Dermis blood vessel endothelial cell (primary cell): Measurements from ENCODE around the gene RHOT2. TPM values are rescaled to one million over a fixed set of nuclear protein-coding genes. Genes with fewer than 3 reads are reported as not detected.

Experiments used
- DNase-seq: peaks from one replicate; pipeline ENCODE4 v3.0.0; 2010
- total RNA-seq: library from RNA; depleted of rRNA; stranded (reverse); fragments of >200 nt; gene quantifications from 2 replicates; pipeline ENCODE4 v1.2.3, GENCODE V29; 2014

RHOT2 gene
- total RNA-seq, 1 donor from 2014 or later = 49.0 TPM

GRCh38 chr16:632486-633335 lies 35.2 kb upstream of the RHOT2 start:
- DNase-seq = no peak

DNA sequence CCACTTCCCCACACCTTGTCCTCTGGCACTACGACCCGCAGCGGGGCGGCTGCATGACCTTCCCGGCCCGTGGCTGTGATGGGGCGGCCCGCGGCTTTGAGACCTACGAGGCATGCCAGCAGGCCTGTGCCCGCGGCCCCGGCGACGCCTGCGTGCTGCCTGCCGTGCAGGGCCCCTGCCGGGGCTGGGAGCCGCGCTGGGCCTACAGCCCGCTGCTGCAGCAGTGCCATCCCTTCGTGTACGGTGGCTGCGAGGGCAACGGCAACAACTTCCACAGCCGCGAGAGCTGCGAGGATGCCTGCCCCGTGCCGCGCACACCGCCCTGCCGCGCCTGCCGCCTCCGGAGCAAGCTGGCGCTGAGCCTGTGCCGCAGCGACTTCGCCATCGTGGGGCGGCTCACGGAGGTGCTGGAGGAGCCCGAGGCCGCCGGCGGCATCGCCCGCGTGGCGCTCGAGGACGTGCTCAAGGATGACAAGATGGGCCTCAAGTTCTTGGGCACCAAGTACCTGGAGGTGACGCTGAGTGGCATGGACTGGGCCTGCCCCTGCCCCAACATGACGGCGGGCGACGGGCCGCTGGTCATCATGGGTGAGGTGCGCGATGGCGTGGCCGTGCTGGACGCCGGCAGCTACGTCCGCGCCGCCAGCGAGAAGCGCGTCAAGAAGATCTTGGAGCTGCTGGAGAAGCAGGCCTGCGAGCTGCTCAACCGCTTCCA lies 34.4 kb upstream of the RHOT2 start:
- no peak for DNase-seq

DNA sequence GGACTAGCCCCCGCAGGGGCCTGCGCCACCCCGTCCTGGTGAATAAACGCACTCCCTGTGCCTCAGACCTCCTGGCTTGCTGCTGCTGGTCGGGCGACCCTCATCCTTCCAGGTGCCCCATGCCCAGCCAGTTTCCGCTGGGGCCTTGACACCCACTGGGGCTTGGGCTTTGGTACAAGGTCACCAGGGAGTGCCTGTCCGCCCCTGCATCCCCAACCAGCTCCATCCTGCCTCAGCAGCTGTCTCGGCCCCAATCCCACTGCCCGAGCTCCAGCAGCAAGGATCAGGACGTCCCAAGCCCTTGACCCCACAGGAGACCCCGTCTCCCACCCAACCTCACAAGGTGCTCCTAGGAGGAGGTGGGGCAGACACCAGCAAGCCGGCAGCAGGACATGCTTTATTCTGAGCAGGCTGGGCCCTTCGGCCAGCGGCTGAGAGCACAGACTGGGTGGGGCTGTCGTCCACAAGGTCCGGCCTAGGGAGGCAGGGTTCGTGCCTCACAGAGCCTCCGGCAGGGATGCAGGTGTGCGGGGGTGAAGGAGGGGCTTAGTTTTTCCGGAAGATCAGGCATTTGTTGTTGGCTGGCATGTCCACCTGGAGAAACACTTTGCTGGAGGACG lies 33.8 kb upstream of the RHOT2 start:
- no peak for DNase-seq

DNA sequence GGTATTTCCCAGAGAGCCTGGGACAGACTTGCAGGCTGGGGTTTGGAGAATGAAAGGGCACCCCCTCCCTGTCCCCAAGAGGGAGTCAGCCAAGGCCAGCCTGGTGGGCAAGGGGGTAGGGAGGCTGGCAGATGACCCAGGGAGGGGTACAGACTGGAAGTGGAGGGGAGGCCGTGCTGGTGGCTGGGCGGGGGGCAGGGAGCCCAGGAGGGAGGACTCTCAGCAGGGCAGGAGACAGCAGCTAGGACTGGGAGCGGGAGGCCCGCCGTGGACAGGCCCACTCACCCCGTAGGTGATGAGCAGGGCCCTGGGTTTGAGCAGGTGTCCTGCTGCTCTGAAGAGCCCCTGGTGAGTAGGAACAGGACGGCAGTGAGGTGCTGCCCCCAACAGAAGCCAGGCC lies 32.9 kb upstream of the RHOT2 start:
- no peak for DNase-seq

GRCh38 chr16:635573-636205 lies 32.2 kb upstream of the RHOT2 start:
- DNase-seq = peak; percentile 23

DNA sequence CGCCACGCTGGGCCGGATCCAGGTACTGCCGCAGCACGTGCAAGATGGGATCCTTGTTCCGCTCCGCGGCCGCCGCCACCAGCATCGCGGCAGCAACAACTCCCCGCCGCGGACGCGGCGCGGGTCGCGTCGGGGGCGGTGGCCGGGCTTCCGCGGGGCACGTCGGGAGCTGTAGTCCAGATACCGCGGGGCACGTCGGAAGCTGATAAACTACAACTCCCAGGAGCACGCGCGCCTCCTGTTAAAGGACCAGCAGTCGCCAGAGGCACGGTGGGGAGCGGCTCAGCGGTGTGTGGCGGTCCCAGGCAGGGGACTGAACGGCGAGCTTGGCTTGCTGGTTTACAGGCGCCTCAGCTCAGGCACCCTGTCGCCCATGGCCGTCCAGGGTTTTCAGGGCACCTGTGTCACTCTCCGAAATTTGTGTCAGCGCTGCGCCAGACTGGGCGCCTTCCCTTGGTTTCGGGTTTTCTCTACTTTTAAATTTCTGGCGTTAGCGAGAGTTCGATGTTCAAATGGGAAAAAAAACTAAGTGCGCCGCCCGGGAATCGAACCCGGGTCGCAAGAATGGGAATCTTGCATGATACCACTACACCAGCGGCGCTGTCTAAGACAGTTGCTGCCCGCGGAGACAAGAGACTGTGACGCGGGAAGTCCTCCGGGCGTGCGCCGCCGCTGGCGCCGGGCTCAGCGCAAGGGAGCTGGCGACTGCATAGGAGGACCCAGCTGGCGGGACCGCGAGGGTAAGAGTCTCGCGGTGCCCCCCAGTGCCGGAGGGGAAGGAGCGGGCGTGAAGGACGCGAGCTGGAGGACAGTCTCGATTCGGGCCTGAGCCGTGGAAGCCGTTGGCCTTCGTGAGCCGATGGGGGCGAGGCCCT lies 31.5 kb upstream of the RHOT2 start, which contains the start of gene METTL26:
Gene METTL26, minus strand, starts transcription at position 100 of the 875 bp plus-strand sequence. Its CDS starts 15 bp downstream, at position 85.
- DNase-seq = peak; percentile 96

GRCh38 chr16:637081-638018 lies 30.6 kb upstream of the RHOT2 start:
- peak; percentile 92 for DNase-seq

DNA sequence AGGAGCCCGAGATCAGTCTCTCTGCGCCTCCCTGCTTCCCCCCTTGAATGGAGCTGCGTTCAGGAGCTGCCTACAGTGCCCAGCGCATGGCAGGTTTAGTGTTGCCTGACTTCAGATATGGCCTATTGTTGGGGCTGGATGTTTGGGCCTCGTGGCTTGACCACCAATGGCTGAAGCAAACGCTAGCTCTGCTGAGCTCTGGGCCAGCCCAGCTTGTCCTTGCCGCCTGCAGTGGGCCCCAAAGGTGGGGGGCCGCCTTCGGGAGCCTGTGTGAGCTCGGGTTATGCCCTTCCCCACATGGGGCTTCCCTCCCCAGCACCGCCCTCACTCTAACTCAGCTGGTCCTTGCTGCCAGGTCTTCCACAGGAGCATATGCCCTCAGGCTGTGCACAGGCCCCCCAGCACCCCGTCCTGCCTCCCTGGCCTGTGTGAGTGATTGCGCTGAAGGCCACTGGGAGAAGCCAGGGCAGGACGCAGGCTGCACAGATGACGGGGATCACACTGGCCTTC lies 29.8 kb upstream of the RHOT2 start:
- no peak for DNase-seq

DNA sequence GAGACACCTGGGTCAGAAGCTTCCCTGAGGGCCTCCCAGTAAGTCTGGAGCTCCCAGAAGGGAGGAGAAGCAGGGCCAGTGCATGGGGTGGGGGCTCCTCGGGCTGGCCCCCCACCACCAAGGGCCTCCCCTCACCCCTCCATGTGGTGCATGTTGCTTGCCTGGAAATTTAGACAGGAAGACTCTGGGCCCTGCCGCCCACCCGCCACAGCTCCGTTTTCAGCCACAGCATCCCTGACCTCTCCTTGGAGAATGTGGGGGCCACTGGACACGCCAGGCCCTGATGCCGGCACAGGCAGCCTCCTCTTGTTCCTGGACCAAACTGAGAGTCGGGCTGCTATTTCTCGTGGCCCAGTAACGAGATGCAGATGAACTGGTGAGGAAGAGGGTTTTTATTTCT lies 29.1 kb upstream of the RHOT2 start:
- DNase-seq = no peak

GRCh38 chr16:640614-641013 lies 27.3 kb upstream of the RHOT2 start:
- no peak for DNase-seq

DNA sequence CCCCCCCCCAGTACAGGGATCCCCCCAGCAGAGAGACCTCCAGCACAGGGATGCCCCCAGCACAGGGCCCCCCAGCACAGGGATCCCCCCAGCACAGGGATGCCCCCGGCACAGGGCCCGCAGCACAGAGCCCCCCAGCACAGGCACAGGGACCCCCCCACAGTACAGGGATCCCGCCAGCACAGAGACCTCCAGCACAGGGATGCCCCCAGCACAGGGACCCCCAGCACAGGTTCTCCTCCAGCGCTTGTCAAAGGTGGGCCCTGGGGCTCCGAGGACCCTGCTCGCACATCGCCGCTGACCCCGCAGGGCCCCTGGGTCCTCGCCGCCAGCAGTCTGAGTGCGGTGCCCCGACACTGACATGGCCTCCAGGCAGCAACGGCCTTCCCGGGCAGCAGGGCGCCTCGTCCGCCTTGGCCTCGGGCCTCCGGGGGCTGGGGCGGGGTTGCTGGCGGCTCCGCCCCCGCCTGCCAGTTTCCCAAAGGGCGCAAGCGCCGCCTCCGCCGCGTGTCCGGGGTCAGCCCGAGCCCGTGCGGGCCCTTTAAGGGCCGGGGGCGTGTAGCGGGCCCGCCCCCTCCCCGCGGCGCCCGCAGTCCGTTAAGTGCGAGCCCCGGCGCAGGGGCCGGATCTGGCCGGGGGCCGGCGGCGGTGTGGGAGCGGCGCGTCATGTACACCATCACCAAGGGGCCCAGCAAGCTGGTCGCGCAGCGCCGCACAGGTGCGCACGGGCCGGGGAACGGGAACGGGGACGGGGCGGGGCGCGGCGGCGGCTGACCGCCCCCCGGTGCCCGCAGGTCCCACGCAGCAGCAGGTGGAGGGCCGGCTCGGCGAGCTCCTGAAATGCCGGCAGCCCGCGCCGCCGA lies 26.4 kb upstream of the RHOT2 start, which contains the start of gene MCRIP2:
Gene MCRIP2, plus strand, starts transcription at position 503 of the 863 bp plus-strand sequence. Its CDS starts 164 bp downstream, at position 667.
- peak; percentile 61 for DNase-seq

GRCh38 chr16:642189-643049 lies 25.5 kb upstream of the RHOT2 start:
- peak; percentile 26 for DNase-seq

DNA sequence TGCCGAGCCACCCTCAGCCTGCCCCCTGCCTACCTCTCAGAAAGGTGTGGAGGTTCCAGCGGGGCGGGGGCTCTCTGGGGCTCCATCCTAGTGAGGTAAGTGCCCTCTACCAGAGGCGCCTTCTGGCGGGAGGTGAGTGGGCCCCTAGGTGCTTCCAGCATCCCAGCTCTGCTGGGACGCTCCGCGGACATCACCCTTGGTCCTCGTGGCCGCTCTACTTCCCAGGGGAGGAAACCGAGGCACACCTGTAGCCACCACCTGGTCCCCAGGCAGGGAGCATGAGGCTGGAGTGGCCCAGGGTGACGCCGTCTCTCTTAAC lies 24.9 kb upstream of the RHOT2 start:
- DNase-seq = no peak

- DNase-seq = no peak
These were observed 23.4 kb upstream of the RHOT2 start for GRCh38 chr16:644556-644955.

DNA sequence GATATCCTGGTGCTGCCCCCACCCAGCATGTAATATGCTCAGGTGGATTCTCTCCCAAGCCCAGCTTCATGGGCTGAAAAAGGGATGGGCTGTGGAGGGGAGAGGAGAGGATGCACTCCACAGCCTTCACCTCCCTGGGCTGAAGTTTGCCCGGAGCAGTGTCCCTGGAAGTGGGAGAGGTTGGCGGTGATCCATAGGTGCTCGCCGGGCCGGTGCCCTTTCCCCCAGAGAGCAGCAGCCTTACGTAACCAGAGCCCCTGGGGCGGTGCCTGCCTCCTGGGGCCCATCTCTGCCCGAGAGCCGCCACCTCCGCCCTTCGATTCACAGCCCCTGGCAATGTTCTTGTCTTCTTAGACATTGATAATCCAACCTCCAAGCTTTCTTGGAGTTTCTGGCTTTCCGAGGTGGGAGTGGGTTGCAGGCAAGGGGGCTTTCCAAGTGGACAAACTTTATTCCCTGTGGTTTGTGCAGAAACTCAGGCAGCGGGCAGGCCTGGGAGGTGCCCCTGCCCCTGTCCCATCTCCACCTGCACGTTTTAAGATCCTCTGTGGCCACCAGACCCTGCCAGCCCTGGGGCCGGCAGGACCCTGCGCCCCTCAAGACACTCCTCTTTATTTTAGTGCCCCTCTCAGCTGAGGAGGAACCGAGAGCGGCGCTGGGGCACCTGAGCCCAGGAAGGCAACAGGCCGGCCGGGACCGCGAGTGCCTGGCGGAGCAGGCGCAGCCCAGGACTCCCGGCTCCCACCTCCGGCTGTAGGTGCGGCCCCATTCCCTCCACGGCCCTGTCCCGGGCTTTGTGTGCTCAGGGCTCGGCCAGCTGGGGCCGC lies 21.9 kb upstream of the RHOT2 start:
- DNase-seq = no peak

- DNase-seq = no peak
These were observed 21.2 kb upstream of the RHOT2 start for GRCh38 chr16:646679-647172.

DNA sequence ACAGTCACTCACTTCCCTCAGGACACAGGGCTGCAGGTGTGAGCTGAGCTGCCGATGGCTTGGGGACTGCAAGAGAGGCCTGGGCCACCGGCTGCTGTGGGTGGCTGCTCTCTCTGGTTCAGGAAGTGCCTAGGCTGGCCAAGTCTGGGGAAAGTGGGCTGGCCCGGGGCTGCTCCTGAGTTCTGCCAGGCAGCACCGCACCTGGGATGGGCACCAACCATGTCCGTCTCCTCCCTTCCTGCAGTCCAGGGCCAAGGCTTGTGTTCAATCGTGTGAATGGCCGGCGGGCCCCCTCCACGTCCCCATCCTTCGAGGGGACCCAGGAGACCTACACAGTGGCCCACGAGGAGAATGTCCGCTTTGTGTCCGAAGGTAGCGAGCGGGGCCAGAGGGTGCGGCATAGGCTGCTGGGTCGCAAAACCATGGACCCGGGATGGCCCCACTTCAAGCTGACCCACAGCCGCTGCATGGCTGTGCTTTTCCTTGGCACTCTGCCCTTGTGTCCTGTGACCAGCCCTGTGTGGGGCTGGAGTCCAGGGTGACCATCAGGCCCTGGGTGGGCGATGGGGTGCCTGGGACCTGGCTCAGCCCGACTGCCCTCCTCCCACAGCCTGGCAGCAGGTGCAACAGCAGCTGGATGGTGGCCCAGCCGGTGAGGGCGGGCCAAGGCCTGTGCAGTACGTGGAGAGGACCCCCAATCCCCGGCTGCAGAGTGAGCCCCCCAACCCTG lies 20.6 kb upstream of the RHOT2 start:
- DNase-seq = no peak
